Ovary (tissue), 3 donors: ENCODE data around the gene FAAH.

ENCODE experiments used
- EP300 ChIP-seq: sonication (generic); formaldehyde crosslinking; IDR thresholded peaks from one replicate; pipeline ENCODE4 v1.6.1; 2017; ENCODE audit warnings: antibody characterized with exemption
- TF ChIP-seq, protein P1 (sequence below), 3 donors: fragments of 450-650 bp in 2 of 3; fragments of 200-600 bp in 1 of 3; IDR thresholded peaks; one replicate each; pipeline versions ENCODE4 v1.5.1 to v1.8.0; 2016 to 2022; ENCODE audit warnings: antibody characterized with exemption in 3 of 3, mild to moderate bottlenecking in 1 of 3
- donor health status: DM: no; HTN: no; CAD: no.

DNA sequence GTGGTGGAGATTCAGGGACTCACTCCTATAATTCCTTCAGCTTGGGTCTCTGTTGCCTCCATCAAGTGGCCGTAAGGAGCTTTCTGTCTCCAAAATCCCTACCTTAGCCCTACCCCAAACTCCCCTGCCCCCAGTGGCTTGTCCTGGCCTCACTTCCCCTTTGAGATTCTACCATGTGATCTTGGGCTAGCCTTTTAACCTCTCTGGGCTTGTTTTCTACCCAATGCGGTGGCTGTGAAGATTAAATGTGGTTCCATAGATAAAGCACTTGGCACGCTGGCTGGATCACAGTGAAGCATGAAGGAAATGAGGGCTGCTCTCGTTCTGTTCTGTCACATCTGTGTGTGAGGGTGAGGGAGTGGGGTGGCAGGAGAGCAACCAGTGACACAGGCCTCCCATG is 43.6 kb downstream of the FAAH start:
- TF ChIP-seq, protein P1, sequence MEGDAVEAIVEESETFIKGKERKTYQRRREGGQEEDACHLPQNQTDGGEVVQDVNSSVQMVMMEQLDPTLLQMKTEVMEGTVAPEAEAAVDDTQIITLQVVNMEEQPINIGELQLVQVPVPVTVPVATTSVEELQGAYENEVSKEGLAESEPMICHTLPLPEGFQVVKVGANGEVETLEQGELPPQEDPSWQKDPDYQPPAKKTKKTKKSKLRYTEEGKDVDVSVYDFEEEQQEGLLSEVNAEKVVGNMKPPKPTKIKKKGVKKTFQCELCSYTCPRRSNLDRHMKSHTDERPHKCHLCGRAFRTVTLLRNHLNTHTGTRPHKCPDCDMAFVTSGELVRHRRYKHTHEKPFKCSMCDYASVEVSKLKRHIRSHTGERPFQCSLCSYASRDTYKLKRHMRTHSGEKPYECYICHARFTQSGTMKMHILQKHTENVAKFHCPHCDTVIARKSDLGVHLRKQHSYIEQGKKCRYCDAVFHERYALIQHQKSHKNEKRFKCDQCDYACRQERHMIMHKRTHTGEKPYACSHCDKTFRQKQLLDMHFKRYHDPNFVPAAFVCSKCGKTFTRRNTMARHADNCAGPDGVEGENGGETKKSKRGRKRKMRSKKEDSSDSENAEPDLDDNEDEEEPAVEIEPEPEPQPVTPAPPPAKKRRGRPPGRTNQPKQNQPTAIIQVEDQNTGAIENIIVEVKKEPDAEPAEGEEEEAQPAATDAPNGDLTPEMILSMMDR (IDR thresholded peaks at IDR 0.05) = no peak
- no peak for TF ChIP-seq EP300
